GM12878 (cell line): ENCODE data around the gene LRTM2. TPM values are rescaled to one million over a fixed set of nuclear protein-coding genes. Genes with fewer than 3 reads are reported as not detected.

ENCODE experiments used
- ATAC-seq: fragments of 200-7000 bp; cut with Tn5 transposase; 3 replicates; pipeline ENCODE4 v1.9.1; 2020; ENCODE audit warnings: mild to moderate bottlenecking, moderate library complexity
- BruUV-seq: library from RNA; stranded (reverse); fragments of 400-500 nt; replicated peaks from 2 replicates; lab custom pipeline; 2021; lab: Mats Ljungman, UMichigan
- CTCF ChIA-PET: fragments of 300-600 bp; sonication (Branson Sonifier 250); formaldehyde crosslinking; extraction: SDS; loops from one replicate; lab custom pipeline; 2021; ENCODE audit warnings: inconsistent platforms; lab: Yijun Ruan, JAX
- POLR2A ChIA-PET: fragments of 350-600 bp; formaldehyde crosslinking; extraction: SDS; loops from one replicate; lab custom pipeline; 2021; ENCODE audit warnings: inconsistent platforms; lab: Charles Lee
- RAD21 ChIA-PET: fragments of 300-600 bp; sonication (Branson Sonifier 250); formaldehyde crosslinking; loops from one replicate; lab custom pipeline; 2023; ENCODE audit warnings: antibody characterized with exemption; ENCODE audit not compliant: unreplicated experiment; lab: Charles Lee
- SMC1A ChIA-PET: fragments of 300-600 bp; sonication (Branson Sonifier 250); formaldehyde crosslinking; loops from one replicate; lab custom pipeline; 2023; ENCODE audit not compliant: unreplicated experiment, uncharacterized antibody; lab: Charles Lee
- DNase-seq: peaks from one replicate; pipeline ENCODE4 v3.0.0-alpha.2; 2011; ENCODE audit warnings: low read depth, low spot score
- FAIRE-seq: peaks from 3 replicates; lab custom pipeline; 2011; peaks lifted over from hg19 to GRCh38; lab: Jason Lieb, UNC
- H2AFZ ChIP-seq: 2 replicates; pipeline ENCODE4 v1.6.0; 2011; ENCODE audit warnings: low read depth, low read length, control low read depth; ENCODE audit not compliant: control insufficient read depth
- H3K27ac ChIP-seq: 2 replicates; pipeline ENCODE4 v1.5.1; 2011; ENCODE audit warnings: control low read depth; ENCODE audit not compliant: control insufficient read depth, insufficient read depth
- H3K27me3 ChIP-seq, 2 experiments: replicated peaks in 1 of 2; 2 replicates each; pipeline versions ENCODE4 v1.6.0 to v1.6.1; 2011; ENCODE audit warnings: low read length in 1 of 2; ENCODE audit not compliant: control insufficient read depth in 2 of 2, insufficient read depth in 2 of 2
- H3K36me3 ChIP-seq, 2 experiments: 2 replicates each; pipeline ENCODE4 v1.5.1; 2011; ENCODE audit warnings: low read length in 1 of 2; ENCODE audit not compliant: control insufficient read depth in 2 of 2, insufficient read depth in 2 of 2
- H3K4me1 ChIP-seq: 2 replicates; pipeline ENCODE4 v1.6.1; 2011; ENCODE audit warnings: mild to moderate bottlenecking, low read length, moderate library complexity, mixed read lengths; ENCODE audit not compliant: control insufficient read depth, insufficient read depth
- H3K4me2 ChIP-seq: 2 replicates; pipeline ENCODE4 v1.6.0; 2011; ENCODE audit warnings: control low read depth; ENCODE audit not compliant: control insufficient read depth, insufficient read depth
- H3K4me3 ChIP-seq: fragments of 200-600 bp; sonication (generic); 2 replicates; pipeline ENCODE4 v1.5.1; 2016
- H3K79me2 ChIP-seq: 2 replicates; pipeline ENCODE4 v1.6.0; 2011; ENCODE audit warnings: low read length; ENCODE audit not compliant: control insufficient read depth, insufficient read depth
- H3K9ac ChIP-seq: 2 replicates; pipeline ENCODE4 v1.8.0; 2011; ENCODE audit warnings: low read length, control low read depth, mixed read lengths; ENCODE audit not compliant: control insufficient read depth, insufficient read depth
- H3K9me3 ChIP-seq: replicated peaks from 3 replicates; pipeline ENCODE4 v1.5.1; 2011; ENCODE audit warnings: mild to moderate bottlenecking, low read length; ENCODE audit not compliant: control insufficient read depth, insufficient read depth
- H4K20me1 ChIP-seq: 2 replicates; pipeline ENCODE4 v1.6.0; 2011; ENCODE audit not compliant: control insufficient read depth, insufficient read depth
- ATF3 ChIP-seq: IDR thresholded peaks from 2 replicates; pipeline ENCODE4 v1.6.1; 2011; ENCODE audit warnings: low read depth, mild to moderate bottlenecking, low read length, moderate library complexity, borderline replicate concordance; ENCODE audit errors: extremely low read depth
- ATF7 ChIP-seq: fragments of 450-650 bp; IDR thresholded peaks from 2 replicates; pipeline ENCODE4 v1.6.1; 2016; ENCODE audit warnings: low read depth, mild to moderate bottlenecking
- CREB1 ChIP-seq: IDR thresholded peaks from 2 replicates; pipeline ENCODE4 v1.6.1; 2012; ENCODE audit warnings: low read depth, mild to moderate bottlenecking, inconsistent platforms
- E4F1 ChIP-seq: fragments of 450-650 bp; IDR thresholded peaks from 2 replicates; pipeline ENCODE4 v1.6.1; 2018; ENCODE audit warnings: borderline replicate concordance, mild to moderate bottlenecking; ENCODE audit not compliant: partially characterized antibody
- EP300 ChIP-seq, 2 experiments: fragments of 150-350 bp in 1 of 2; IDR thresholded peaks; 2 replicates each; pipeline ENCODE4 v1.6.1; 2011 to 2012; ENCODE audit warnings: low read depth in 2 of 2, low read length in 2 of 2, borderline replicate concordance in 1 of 2, improper control_type of control experiment in 1 of 2, inconsistent platforms in 1 of 2; ENCODE audit not compliant: control insufficient read depth in 1 of 2
- FOXK2 ChIP-seq: fragments of 450-650 bp; IDR thresholded peaks from 2 replicates; pipeline ENCODE4 v1.6.1; 2017; ENCODE audit warnings: mild to moderate bottlenecking, moderate library complexity
- HDGF ChIP-seq: fragments of 450-650 bp; IDR thresholded peaks from 2 replicates; pipeline ENCODE4 v1.6.1; 2016; ENCODE audit warnings: antibody characterized with exemption
- KLF5 ChIP-seq: fragments of 450-650 bp; IDR thresholded peaks from 2 replicates; pipeline ENCODE4 v1.6.1; 2014; ENCODE audit warnings: mild to moderate bottlenecking; ENCODE audit not compliant: partially characterized antibody
- POLR2AphosphoS5 ChIP-seq: IDR thresholded peaks from 2 replicates; pipeline ENCODE4 v1.6.1; 2011; ENCODE audit warnings: mild to moderate bottlenecking, low read length, inconsistent platforms
- RELB ChIP-seq: fragments of 450-650 bp; IDR thresholded peaks from 2 replicates; pipeline ENCODE4 v1.6.1; 2017; ENCODE audit warnings: low read depth, mild to moderate bottlenecking, moderate library complexity
- TAF1 ChIP-seq: IDR thresholded peaks from 2 replicates; pipeline ENCODE4 v1.6.1; 2011; ENCODE audit warnings: mild to moderate bottlenecking, low read depth, low read length, borderline replicate concordance
- TARDBP ChIP-seq: IDR thresholded peaks from 2 replicates; pipeline ENCODE4 v1.6.1; 2016; ENCODE audit warnings: borderline replicate concordance
- ZBTB40 ChIP-seq: fragments of 450-650 bp; IDR thresholded peaks from 2 replicates; pipeline ENCODE4 v1.6.1; 2016; ENCODE audit warnings: mild to moderate bottlenecking, moderate library complexity, borderline replicate concordance
- WGBS: methylation state at CpG from one replicate; pipeline ENCODE4 v1.1.6; 2016; ENCODE audit warnings: low lambda C conversion rate; ENCODE audit not compliant: insufficient replicate concordance, insufficient coverage; ENCODE audit errors: missing lambda C conversion rate; 5-methylcytosine and 5-hydroxymethylcytosine counted together
- in situ Hi-C: fragments of 300-500 bp; cut with MboI; formaldehyde crosslinking; loops from 9 replicates; pipeline ENCODE4 v1.14.3; 2018; ENCODE audit warnings: mixed read lengths
- intact Hi-C: fragments of 100-400 bp; cut with micrococcal nuclease; formaldehyde crosslinking; loops from one replicate; pipeline ENCODE4 v1.14.2; 2022; ENCODE audit not compliant: unreplicated experiment
- polyA plus RNA-seq, 11 experiments: library from polyadenylated mRNA; depleted of rRNA in 4 of 11; unstranded in 6 of 11; stranded (reverse) in 5 of 11; fragments of >200 nt; fragmentation: Nextera tagmentation in 4 of 11; fragmentation: Illumina TruSeq in 1 of 11; extraction: Ambion mirVana in 4 of 11; extraction: Trizol in 1 of 11; gene quantifications; 1 replicate in 1 of 11; 2 replicates in 10 of 11; pipeline versions ENCODE4 v1.2.1 to v1.2.3, GENCODE V29; 2011 to 2016; ENCODE audit warnings: inconsistent platforms in 2 of 11, missing spikeins in 2 of 11, low read depth in 1 of 11
- total RNA-seq, 4 experiments: library from RNA; depleted of rRNA in 3 of 4; stranded (reverse); fragments of >200 nt in 3 of 4; fragmentation: Illumina TruSeq in 1 of 4; extraction: Trizol in 1 of 4; gene quantifications; 2 replicates each; pipeline versions ENCODE4 v1.2.1 to v1.2.3, GENCODE V29; 2013 to 2021

LRTM2 gene
- total and polyA plus RNA-seq, 10 of the 15 experiments (the other 5 are each of a cell fraction or from before 2014, with no cell fraction given): 0.05 TPM; not detected in 9

GRCh38 chr12:1848745-1849144 is 28.4 kb downstream of the LRTM2 start:
- POLR2A ChIA-PET: no interaction called here
- BruUV-seq: no TSS peak
- intact Hi-C loops: no loop called here
- TF ChIP-seq TAF1: no peak
- no peak for TF ChIP-seq CREB1
- TF ChIP-seq HDGF: no peak
- no peak for TF ChIP-seq ATF3
- TF ChIP-seq FOXK2: no peak
- TF ChIP-seq KLF5: no peak
- TF ChIP-seq POLR2AphosphoS5: no peak
- TF ChIP-seq TARDBP: no peak
- TF ChIP-seq EP300 (IDR thresholded peaks at IDR 0.05; ENCODE audit: borderline replicate concordance in 1 of 2, control insufficient read depth in 1 of 2, low read depth in 2 of 2, low read length in 2 of 2): no peak
- no peak for TF ChIP-seq ZBTB40
- TF ChIP-seq RELB: no peak
- TF ChIP-seq ATF7: no peak
- no peak for TF ChIP-seq E4F1

More at GRCh38 chr12:1848745-1849144, 28.4 kb downstream of the LRTM2 start:
- no peak overlapping the region for H3K4me2 ChIP-seq
- ChIA-PET SMC1A (no interaction called here), CTCF (no interaction called here), RAD21 (no interaction called here)
- peaks cover 3% of the 10 kb centered on the region in 2 experiments; a peak in 3 of 4 replicates for H3K27me3 ChIP-seq
- 71% methylated on average over 6 of the region's 6 CpGs for WGBS
- no peaks in the 10 kb centered on the region for H3K79me2 ChIP-seq
- H2AFZ ChIP-seq: no peak overlapping the region
- no peaks in the 10 kb centered on the region for H3K9me3 ChIP-seq
- no peak overlapping the region for H3K4me3 ChIP-seq
- H3K4me1 ChIP-seq: no peaks in the 10 kb centered on the region
- DNase-seq (no peak), ATAC-seq (no peak), FAIRE-seq (no peak)
- H3K36me3 ChIP-seq: no peaks in the 10 kb centered on the region
- H3K9ac ChIP-seq: no peak overlapping the region
- no peak overlapping the region for H3K27ac ChIP-seq
- in situ Hi-C loops: no loop called here
- H4K20me1 ChIP-seq: no peaks in the 10 kb centered on the region
